ENCODE measurements around the gene RNF182.

RNF182 gene

DNA sequence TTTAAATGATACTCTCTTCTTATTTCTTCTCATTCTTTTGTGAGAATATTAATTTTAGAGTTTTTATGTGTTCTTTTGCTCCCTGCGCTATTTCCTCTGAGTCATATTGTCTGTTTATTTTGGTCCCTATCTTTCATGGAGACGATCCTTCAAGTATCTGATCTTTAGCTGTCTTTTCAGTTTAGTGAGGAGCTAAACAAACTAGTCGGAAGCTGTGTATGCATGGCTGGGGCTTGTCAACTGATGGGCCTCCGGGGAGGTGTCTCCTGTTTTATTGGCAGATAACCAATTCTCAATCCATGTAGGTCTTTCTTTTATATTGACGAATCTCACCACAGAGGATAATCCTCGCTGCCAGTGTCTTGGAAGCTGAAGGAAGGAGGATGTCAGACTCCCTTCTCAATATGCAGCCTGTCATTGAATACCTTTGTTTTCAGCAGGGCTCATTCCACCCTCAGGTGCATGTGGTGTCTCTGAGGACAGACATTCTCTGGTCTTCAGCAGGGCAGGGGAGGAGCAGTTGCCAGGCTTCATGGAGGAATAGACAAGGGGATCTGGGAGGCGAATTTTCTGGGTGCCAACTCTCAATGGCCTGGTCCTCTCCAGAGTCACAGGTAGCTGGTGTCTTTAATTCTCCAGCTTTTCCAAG, 64.9 kb downstream of the RNF182 start:
- DNase-seq (ENCODE audit: insufficient read length, low spot score), result no peak
- TF ChIP-seq POLR2A (IDR thresholded peaks at IDR 0.05; ENCODE audit: low read depth, low read length), result no peak
- no peak for FAIRE-seq

DNA sequence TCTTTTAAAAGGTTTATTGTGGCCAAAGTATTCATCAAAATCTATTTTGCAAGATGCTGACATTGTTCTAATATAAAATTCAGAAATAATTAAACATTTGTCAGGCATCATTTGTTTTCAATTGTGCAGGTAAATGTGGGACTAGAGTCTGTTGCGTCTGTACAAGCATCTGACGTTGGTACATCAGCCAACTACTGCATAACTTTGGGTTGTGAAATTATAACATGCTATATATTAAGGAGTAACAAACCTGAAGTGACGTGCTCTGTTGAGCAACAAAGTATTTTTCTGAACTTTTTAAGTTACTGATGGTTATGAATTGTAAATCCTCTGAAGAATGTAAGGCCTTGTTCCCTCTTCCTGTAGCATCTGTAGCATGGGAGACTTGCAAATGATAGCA, 66.0 kb downstream of the RNF182 start:
- FAIRE-seq (no peak), DNase-seq (ENCODE audit: insufficient read length, low spot score) (no peak)
- no peak for TF ChIP-seq POLR2A (IDR thresholded peaks at IDR 0.05; ENCODE audit: low read depth, low read length)

DNA sequence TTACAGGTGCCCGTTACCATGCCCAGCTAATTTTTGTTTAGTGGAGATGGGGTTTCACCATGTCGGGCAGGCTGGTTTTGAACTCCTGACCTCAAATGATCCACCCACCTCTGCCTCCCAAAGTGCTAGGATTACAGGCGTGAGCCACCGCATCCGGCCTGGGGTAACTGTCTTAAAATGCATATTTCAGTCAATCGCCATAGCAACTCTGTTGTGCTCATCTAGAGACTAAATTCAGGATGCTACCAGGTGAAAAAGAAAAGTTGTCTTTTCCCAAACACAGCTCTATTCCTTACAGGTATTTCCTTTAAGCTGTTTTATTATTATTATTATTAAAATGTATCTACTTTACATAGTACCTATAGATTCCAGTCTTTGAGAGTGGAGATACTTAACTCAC, 66.6 kb downstream of the RNF182 start:
- no peak for TF ChIP-seq POLR2A (IDR thresholded peaks at IDR 0.05; ENCODE audit: low read depth, low read length)
- no peak for FAIRE-seq
- DNase-seq (ENCODE audit: insufficient read length, low spot score), result no peak

DNA sequence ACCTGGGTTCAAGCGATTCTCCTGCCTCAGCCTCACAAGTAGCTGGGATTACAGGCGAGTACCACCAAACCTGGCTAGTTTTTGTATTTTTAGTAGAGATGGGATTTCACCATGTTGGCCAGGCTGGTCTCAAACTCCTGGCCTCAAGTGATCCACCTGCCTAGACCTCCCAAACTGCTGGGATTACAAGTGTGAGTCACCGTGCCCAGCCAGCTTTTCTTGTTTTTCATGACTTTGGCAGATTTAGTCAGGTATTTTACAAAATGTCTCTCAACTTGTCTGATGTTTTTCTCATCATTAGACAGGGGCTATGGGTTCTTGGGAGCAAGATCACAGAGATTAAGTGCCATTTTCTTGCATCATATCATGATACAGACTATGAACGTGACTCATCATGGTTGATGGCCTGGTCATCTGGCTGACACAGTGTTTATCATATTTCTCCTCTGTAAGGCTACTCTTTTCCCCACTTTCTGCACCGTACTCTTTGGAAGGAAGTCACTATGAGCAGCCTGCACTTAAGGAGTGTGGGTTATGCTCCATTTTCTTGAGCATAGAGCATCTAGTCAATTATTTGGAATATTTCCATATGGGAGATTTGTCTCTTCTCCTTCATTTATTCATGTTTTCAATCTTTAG, 67.8 kb downstream of the RNF182 start:
- TF ChIP-seq POLR2A (IDR thresholded peaks at IDR 0.05; ENCODE audit: low read depth, low read length), result no peak
- DNase-seq (ENCODE audit: insufficient read length, low spot score) (peak; percentile 57), FAIRE-seq (peak; percentile 99)

DNA sequence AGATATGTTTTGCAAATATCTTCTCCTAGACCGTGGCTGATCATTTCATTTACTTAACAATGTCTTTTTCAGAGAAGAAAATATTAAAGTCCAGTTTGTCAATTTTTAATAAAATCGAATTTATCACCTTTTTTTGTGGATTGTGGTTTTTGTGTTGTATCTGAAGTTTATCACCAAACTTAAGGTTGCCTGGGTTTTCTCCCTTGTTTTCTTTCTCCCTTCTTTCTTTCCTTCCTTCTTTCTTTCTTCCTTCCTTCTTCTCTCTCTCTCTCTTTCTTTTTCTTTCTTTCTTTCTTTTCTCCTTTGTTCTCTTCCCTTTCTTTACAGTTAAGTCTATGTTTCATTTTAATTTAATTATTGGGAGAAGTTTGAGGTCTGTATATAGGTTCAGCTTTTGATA, 68.7 kb downstream of the RNF182 start:
- TF ChIP-seq POLR2A (IDR thresholded peaks at IDR 0.05; ENCODE audit: low read depth, low read length), result no peak
- no peak for FAIRE-seq
- no peak for DNase-seq (ENCODE audit: insufficient read length, low spot score)

DNA sequence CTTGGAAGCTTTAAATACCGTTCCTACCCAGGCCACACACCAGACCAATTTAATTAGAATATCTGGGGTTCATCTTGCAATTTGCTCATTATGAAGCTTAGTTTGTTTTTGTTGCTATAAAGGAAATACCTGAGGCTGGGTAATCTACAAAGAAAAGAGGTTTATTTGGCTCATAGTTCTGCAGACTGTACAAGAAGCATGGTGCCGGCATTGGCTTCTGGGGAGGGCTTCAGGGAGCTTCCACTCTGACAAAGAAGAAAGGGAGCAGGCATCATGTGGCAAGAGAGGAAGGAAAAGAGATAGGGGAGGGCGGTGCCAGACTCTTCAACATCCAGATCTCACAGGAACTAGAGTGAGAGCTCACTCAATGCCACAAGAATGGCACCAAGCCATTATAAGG, 73.6 kb downstream of the RNF182 start:
- DNase-seq (ENCODE audit: insufficient read length, low spot score) (no peak), FAIRE-seq (no peak)
- no peak for TF ChIP-seq POLR2A (IDR thresholded peaks at IDR 0.05; ENCODE audit: low read depth, low read length)

DNA sequence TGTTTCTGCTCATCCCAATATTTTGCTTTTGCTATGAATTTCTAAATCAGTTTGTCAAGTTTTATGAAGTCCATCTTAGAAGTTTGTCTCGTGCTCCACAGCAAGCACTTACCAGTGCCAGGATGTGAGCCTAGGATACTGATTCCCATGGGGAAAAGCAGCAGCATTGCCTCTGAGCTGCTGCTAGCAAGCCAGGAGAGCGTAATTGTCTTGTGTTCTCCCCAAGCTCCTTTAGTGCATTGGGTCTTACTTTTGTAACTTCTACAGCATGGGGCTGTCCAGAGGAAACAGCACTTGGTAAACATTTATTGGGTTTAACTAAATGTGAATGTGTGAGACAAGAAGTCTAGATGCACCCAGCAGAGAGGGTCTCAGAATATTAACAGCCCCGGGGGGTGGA, 76.1 kb downstream of the RNF182 start:
- FAIRE-seq (no peak), DNase-seq (ENCODE audit: insufficient read length, low spot score) (no peak)
- TF ChIP-seq POLR2A (IDR thresholded peaks at IDR 0.05; ENCODE audit: low read depth, low read length), result no peak

DNA sequence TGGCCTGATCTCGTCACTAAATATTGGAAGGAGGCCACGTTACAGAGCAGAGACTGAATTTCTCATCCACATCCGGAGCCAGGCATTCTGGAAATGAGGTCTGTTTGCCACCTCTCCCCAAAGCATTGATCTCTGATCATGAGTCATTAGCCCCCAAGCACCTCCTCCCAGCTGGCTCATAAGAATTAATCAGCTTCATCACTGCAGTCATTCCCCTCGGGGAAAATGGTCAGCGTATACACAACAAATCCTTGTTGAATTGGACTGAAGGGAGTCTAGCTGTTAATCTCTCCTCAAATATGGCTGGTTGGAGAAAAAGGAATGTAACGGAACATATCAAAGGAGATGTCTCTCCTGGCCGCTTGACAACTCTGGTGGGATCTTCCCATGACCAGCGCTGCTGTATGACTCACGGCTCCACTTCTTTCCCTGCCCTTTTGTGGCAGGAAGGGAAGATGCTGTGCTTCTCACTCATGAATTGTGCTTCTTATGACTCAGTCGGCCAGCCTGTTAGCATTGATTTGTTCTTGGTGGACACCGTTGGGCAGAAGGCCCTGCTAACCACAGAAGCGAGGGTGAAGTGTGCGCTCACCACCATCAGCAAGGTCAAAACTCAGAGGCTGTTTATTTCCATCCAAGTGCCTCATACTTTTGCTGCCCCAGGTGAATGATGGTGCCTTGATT, 76.7 kb downstream of the RNF182 start:
- FAIRE-seq, result peak; percentile 99
- peak; percentile 94 for DNase-seq (ENCODE audit: insufficient read length, low spot score)
- TF ChIP-seq POLR2A (IDR thresholded peaks at IDR 0.05; ENCODE audit: low read depth, low read length), result no peak

DNA sequence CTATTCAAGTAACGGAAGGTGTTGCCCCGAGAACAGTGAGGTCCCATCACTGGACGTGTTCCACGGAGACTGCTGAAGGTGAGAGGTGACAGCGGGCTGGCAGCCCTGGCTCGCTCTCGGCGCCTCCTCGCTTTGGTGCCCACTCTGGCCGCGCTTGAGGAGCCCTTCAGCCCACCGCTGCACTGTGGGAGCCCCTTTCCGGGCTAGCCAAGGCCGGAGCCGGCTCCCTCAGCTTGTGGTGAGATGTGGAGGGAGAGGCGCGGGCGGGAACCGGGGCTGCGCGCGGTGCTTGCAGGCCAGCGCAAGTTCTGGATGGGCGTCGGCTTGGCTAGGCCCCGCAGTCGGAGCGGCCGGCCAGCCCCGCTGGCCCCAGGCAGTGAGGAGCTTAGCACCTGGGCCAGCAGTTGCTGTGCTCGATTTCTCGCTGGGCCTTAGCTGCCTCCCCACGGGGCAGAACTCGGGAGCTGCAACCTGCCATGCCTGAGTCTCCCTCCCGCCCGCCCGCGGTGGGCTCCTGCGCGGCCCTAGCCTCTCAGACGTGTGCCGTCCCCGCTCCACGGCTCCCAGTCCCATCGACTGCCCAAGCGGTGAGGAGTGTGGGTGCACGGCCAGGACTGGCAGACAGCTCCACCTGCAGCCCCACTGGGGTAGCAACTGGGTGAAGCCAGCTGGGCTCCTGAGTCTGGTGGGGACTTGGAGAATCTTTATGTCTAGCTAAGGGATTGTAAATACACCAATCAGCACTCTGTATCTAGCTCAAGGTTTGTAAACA, 77.6 kb downstream of the RNF182 start:
- no peak for TF ChIP-seq POLR2A (IDR thresholded peaks at IDR 0.05; ENCODE audit: low read depth, low read length)
- no peak for FAIRE-seq
- no peak for DNase-seq (ENCODE audit: insufficient read length, low spot score)

DNA sequence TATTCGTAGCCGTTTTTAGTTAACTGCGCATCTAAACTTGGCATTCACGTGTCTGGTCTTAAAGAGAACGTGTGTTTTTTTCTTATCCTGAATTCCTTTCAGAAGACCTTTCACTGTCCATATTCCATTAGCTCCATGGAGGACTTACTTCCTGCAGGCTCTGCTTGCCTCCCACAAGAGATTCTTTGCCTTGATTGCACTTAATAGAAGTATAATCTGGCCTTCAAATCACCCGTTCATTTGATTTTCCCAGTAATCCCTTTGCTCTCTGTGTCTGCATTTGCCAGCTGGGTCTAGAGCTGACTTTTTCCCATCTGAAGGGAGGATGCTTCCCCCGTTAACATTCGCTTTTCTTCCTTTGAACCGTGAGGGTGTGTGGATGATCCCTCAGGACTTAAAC, 79.5 kb downstream of the RNF182 start:
- no peak for FAIRE-seq
- no peak for DNase-seq (ENCODE audit: insufficient read length, low spot score)
- no peak for TF ChIP-seq POLR2A (IDR thresholded peaks at IDR 0.05; ENCODE audit: low read depth, low read length)

DNA sequence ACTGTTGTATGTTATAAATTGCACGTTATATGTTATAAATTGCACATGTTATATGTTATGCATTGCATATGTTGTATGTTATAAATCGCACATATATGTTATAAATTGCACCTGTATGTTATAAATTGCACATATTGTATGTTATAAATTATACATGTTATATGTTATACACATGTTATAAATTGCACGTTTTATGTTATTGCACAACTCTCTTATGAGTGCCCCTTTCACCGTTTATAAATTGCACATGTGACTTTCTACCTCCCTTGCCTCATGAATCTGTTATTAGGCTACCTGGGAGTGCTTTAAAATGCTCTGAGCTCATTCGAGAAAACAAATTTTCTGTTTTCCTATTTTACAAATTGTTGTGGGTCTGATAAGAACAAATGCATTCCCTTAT, 84.1 kb downstream of the RNF182 start:
- DNase-seq (ENCODE audit: insufficient read length, low spot score) (no peak), FAIRE-seq (no peak)
- TF ChIP-seq POLR2A (IDR thresholded peaks at IDR 0.05; ENCODE audit: low read depth, low read length), result no peak

DNA sequence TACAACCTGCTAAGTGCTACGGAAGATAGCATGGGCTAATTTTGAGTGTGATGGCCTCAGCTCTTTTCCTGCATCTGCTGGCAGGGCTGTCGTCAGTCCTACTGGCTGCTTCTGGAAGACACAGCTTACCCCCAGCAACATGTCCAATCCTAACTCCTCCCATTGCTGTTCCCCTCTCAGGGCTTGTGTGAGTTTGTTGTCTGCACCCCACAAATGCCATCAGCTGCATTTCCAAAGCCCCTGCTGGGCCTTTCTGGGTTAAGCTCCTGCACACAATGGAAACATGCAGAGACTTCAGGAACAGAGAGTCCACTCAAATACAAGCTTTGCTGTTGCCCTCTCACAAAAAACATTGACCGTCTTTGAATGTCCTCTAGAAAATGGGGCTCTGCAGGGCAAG, 84.7 kb downstream of the RNF182 start:
- FAIRE-seq (no peak), DNase-seq (ENCODE audit: insufficient read length, low spot score) (no peak)
- no peak for TF ChIP-seq POLR2A (IDR thresholded peaks at IDR 0.05; ENCODE audit: low read depth, low read length)

DNA sequence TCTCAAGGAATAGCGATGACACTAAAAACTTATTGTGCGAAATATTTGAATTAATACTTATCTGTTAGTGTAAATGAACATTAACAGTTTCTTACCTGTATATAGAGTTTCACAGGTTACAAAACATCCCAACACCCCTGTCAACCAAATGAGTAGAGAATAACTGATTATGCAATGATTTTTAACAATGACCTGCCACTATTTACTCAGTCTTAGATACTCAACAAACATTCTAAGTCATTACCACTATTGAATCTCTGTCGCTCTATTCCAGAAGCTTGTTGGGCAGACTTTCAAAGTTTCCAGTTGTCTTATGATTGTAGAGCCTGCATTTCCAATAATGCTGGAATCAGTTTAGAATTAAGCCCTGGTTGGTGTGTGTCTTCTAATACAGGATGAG, 85.5 kb downstream of the RNF182 start:
- DNase-seq (ENCODE audit: insufficient read length, low spot score), result no peak
- TF ChIP-seq POLR2A (IDR thresholded peaks at IDR 0.05; ENCODE audit: low read depth, low read length), result no peak
- FAIRE-seq, result no peak

DNA sequence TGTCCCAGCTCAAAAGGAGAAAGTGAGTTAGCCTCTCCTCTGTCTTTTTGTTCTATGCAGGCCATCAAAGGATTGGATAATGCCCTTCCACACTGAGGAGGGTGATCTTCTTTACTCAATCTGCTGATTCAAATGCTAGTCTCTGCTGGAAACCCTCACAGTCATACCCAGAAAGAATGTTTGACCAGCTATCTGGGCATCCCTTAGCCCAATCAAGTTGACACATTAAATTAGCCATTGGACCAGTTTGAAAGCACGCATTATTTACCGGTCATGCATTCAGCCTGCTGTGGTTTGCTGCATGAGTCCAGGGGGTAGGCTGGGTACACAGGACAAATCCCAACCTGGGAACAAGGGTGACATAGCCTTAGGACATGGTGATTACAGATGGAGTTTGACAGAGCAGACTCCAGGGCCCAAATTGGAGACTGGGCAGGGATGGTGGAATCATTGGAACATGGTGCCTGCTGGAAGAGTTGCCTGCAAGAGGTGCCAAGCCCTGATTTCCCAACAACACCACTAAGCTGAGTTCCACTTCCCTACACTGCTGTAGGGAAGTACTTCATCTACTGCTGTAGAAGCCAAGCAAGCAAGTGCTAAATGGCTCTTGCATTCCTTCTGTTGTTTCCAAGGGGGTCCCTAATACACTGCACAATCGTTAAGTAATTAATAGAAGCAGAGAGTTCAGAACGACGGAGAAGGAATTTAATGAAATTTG, 87.7 kb downstream of the RNF182 start:
- DNase-seq (ENCODE audit: insufficient read length, low spot score) (no peak), FAIRE-seq (no peak)
- no peak for TF ChIP-seq POLR2A (IDR thresholded peaks at IDR 0.05; ENCODE audit: low read depth, low read length)
